GM21825 (cell line): Measurements from ENCODE around the gene PDCD2L.
"Not testable (repeated sequence)": the region's sequence is repeated elsewhere in the genome, so short reads cannot be mapped to it uniquely, and the experiment has no call there.

ENCODE experiments used
- ATAC-seq: cut with Tn5 transposase; IDR thresholded peaks from one replicate; pipeline ENCODE4 v1.9.1; 2021; ENCODE audit warnings: mild to moderate bottlenecking, moderate library complexity; ENCODE audit not compliant: unreplicated experiment

The PDCD2L gene

GRCh38 chr19:34409189-34410164, 5.3 kb downstream of the PDCD2L start:
- ATAC-seq = peak; percentile 46

DNA sequence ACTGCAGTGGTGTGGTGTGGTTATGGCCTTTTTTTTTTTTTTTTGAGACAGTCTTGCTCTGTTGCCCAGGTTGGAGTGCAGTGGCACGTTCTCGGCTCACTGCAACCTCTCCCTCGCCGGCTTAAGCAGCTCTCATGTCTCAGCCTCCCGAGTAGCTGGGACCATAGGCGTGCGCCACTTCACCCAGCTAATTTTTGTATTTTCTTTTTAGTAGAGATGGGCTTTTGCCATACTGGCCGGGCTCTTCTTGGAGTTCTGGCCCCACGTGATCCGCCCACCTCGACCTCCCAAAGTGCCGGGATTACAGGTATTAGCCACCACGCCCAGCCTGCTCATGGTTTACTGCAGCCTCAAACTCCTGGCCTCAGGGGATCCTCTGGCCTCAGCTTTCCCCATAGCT, 7.0 kb downstream of the PDCD2L start:
- no peak for ATAC-seq

DNA sequence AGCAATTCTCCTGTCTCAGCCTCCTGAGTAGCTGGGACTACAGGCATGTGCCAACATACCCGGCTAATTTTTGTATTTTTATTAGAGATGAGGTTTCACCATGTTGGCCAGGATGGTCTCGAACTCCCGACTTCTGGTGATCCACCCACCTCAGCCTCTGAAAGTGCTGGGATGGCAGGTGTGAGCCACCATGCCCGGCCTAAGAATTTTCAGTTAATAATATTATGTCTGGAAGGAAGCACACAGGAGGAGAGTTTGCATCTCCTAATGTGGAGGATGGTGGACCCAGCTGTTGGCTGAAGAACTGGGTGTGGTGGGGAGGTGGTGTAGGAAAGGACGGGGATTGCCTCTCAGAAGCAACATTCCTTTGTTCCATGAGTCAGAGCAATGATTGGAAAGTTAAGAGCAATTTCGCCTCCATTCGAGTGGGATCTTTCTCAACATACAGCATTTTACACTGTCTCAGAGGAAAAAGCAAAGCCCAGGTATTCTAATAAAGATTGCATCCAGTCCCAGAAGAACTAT, 11.9 kb downstream of the PDCD2L start:
- no peak for ATAC-seq

- no peak for ATAC-seq
Observed at GRCh38 chr19:34418300-34418699, 14.1 kb downstream of the PDCD2L start.

GRCh38 chr19:34426096-34426661, 22.0 kb downstream of the PDCD2L start:
- no peak for ATAC-seq

- ATAC-seq = peak; percentile 40
Observed at GRCh38 chr19:34428549-34429285, 24.5 kb downstream of the PDCD2L start.

DNA sequence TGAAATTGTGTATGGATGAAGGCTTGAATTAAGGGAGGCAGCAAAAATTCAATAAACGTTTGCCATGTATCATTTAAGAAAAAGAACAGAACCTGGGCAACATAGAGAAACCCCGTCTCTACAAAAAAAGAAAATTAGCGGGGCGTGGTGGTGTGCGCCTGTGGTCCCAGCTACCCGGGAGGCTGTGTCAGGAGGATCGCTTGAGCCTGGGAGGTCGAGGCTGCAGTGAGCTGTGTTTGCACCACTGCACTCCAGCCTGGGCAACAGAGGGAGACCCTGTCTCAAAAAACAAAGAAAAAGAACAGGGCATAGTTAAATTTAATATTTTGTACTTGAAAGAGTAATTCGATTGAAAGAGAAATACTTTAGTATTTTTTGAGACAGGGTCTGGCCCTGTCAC, 25.4 kb downstream of the PDCD2L start:
- ATAC-seq = no peak

- ATAC-seq = no peak
Observed at GRCh38 chr19:34430738-34431625, 26.8 kb downstream of the PDCD2L start.

DNA sequence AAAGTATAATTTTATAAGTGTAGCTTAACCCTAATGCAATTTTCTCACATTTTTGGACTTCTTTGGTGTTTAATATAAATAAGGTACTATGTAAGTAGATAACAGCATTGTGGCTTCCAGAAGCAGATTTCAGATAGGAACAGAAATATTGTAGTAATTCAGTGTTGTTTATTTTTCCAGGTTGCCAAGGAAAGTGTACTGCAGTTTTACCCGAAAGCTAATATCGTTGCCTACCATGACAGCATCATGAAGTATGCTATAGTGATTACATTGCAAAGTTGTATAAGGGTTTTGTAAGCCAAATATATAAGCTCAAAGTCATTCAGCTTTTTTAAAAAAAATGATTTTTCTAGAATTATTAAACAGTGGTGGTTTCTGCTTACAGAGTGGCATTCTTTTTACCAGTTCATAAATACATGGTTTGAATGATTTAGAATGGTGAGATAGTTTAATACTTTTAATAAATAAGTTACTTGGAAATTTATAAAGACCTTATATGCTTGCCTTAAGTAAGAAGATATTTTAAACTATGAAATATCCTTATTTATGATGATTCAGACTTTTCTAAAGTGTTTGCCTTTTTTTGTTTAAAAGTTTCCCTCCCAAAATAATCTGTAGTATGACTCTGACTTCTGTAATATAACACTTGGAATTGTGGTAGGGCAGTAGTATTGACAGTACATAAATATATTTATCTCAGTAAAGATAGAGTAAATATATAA, 27.6 kb downstream of the PDCD2L start:
- no peak for ATAC-seq

GRCh38 chr19:34432797-34433196, 28.6 kb downstream of the PDCD2L start:
- ATAC-seq = no peak

- no peak for ATAC-seq
Observed at GRCh38 chr19:34436716-34437115, 32.5 kb downstream of the PDCD2L start.

- no peak for ATAC-seq
Observed at GRCh38 chr19:34448191-34448590, 44.0 kb downstream of the PDCD2L start.

DNA sequence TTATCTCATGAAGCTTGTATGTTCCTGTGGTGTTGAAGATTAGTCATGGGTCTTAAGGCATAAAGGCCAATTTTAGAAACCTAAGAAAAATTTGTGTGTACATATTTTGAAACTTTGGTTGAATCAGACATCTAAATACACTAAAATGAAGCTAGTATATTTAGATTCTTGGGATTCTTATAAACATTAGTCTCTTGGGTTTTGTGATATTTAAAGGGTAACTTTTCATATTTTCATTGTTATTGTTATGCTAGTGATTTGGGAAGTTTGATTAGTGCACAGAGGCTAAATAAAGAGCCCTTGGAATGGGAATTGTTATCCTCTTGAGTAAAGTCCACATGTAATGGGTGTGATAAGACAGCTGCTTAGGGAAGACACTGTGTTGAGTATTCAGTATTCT, 48.5 kb downstream of the PDCD2L start:
- no peak for ATAC-seq

- no peak for ATAC-seq
Observed at GRCh38 chr19:34454091-34454490, 49.9 kb downstream of the PDCD2L start.

DNA sequence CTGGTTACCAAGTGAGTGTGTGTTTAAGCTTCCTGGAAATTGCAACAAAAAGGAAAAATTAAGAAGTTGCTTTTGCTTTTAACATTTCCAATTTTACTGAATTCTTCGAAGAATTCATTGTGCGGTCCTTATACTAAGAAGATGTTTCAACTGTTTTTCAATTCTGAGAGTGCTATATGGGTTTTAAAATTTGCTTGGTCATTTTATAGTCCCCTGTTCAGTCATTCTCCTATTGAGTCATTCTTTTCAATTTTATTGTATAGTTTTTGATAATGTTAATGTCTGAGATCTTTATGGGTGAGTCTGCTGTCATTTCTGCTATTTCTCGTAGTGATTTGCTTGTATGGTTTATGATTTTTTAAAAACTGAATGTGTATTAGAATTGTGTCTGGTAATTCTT, 50.5 kb downstream of the PDCD2L start:
- ATAC-seq = no peak

- not testable (repeated sequence) for ATAC-seq
Observed at GRCh38 chr19:34455783-34456480, 51.7 kb downstream of the PDCD2L start.

DNA sequence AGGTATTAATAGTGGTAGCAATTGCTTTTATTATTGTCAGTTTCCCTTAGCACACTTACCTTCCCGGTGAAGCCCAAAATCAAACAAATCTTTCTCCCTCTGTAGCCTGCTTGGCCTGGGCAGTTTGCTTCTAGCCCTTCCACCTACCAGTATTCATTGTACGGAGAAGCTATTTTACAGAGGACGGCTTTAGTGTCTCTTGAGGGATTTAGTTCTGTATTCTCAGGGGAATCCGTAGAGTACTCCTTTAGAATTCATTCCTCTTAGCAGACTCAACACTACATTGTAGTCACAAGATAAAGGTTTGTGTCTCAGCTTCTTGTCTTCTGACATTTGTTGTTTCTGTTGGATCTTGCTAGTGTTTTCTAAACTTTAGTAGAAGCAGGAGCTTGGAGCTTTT, 53.2 kb downstream of the PDCD2L start:
- ATAC-seq = no peak

DNA sequence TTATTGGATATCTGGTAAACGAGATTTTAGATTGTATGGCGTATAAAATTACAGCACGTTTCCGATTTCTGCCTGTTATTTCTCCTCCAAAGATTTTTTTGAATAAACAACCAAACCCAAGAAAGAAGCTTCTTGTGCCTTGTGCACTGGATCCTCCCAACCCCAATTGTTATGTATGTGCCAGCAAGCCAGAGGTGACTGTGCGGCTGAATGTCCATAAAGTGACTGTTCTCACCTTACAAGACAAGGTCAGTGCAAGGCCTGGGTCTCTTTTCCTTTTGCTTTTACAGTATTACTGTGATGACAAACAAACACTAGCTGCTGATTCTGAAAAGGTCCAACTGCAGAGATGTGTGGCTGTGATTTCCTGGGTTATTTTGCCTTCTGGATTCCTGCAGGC, 54.5 kb downstream of the PDCD2L start:
- ATAC-seq = no peak

- no peak for ATAC-seq
Observed at GRCh38 chr19:34459614-34460013, 55.4 kb downstream of the PDCD2L start.
